ENCODE data around the gene SMIM22. TPM values are rescaled to one million over a fixed set of nuclear protein-coding genes. Genes with fewer than 3 reads are reported as not detected.

Gene SMIM22
- total RNA-seq, 3 donors from 2014 or later: 49.0 to 58.7 TPM; not detected in 1

DNA sequence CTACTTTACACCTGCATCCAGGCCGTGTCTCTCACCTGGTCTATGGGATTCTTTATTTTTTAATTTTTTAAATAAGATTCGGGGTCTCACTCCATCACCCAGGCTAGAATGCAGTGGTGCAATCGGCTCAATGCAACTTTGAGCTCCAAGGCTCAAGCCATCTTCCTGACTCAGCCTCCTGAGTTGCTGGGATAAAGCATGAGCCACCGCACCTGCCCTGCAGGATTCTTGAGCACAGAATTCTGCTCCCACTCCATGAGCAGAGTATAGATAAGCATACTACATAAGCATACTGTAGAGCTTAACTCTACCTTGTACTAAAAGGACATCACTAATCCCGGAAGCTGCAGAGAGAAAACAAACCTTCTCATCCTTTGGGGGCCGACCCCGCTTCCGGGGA is 36.4 kb downstream of the SMIM22 start:
- intact Hi-C loops (cut with DNase I; ENCODE audit: low total_unique reads): no loop called here
- no peaks in the 10 kb centered on the region for H3K27me3 ChIP-seq
- no peak for DNase-seq (ENCODE audit: low spot score in 2 of 2)
- H3K4me1 ChIP-seq: no peaks in the 10 kb centered on the region
- no peak overlapping the region for H3K27ac ChIP-seq
- no peak overlapping the region for H3K4me3 ChIP-seq
- H3K9me3 ChIP-seq: no peaks in the 10 kb centered on the region
- TF ChIP-seq POLR2AphosphoS5 (IDR thresholded peaks at IDR 0.05): no peak
- H3K36me3 ChIP-seq: peaks cover 9% of the 10 kb centered on the region

DNA sequence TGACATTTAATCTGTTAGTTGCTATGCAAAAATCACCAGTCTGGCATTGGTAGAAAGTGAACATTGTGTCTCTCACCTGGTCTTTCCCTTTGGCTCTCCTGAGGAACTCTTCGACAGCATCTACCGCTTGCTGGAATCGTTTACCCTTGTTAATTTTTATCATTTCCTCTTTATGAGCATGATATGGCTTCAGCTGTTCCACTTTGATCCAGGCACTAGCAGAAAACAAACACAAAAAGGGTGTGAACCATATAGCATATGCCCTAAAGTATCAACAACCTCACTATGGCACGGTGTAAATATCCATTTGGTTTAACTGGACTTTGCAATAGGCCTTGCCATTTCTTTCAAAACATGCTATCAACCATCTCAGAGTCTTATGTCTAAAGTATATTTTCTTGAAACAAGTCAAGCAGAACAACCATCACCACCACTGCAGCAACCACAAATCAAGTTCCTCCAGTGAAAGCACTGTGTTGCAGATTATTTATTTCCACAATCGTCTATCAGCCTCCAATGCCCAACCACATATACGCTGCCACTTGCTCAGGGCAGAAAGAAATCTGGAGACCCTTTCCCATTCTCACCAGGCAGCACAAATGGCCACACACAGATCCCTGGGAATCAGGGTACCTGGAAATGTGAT is 37.7 kb downstream of the SMIM22 start:
- no peaks in the 10 kb centered on the region for H3K4me1 ChIP-seq
- H3K27ac ChIP-seq: no peak overlapping the region
- DNase-seq (ENCODE audit: low spot score in 2 of 2): no peak
- H3K9me3 ChIP-seq: no peaks in the 10 kb centered on the region
- no peak overlapping the region for H3K4me3 ChIP-seq
- intact Hi-C loops (cut with DNase I; ENCODE audit: low total_unique reads): no loop called here
- peaks cover 9% of the 10 kb centered on the region for H3K36me3 ChIP-seq
- no peaks in the 10 kb centered on the region for H3K27me3 ChIP-seq
- TF ChIP-seq, protein P1, sequence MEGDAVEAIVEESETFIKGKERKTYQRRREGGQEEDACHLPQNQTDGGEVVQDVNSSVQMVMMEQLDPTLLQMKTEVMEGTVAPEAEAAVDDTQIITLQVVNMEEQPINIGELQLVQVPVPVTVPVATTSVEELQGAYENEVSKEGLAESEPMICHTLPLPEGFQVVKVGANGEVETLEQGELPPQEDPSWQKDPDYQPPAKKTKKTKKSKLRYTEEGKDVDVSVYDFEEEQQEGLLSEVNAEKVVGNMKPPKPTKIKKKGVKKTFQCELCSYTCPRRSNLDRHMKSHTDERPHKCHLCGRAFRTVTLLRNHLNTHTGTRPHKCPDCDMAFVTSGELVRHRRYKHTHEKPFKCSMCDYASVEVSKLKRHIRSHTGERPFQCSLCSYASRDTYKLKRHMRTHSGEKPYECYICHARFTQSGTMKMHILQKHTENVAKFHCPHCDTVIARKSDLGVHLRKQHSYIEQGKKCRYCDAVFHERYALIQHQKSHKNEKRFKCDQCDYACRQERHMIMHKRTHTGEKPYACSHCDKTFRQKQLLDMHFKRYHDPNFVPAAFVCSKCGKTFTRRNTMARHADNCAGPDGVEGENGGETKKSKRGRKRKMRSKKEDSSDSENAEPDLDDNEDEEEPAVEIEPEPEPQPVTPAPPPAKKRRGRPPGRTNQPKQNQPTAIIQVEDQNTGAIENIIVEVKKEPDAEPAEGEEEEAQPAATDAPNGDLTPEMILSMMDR (IDR thresholded peaks at IDR 0.05): no peak
- TF ChIP-seq POLR2AphosphoS5 (IDR thresholded peaks at IDR 0.05): no peak
- TF ChIP-seq POLR2A (IDR thresholded peaks at IDR 0.05): no peak

- Histone ChIP-seq H3K4me3 (no peak overlapping the region), H3K27me3 (no peaks in the 10 kb centered on the region), H3K36me3 (peaks cover 9% of the 10 kb centered on the region), H3K9me3 (no peaks in the 10 kb centered on the region), H3K27ac (no peak overlapping the region), H3K4me1 (no peaks in the 10 kb centered on the region)
- DNase-seq (ENCODE audit: low spot score in 2 of 2): no peak
- TF ChIP-seq, protein P1 (IDR thresholded peaks at IDR 0.05): no peak
- TF ChIP-seq POLR2AphosphoS5 (IDR thresholded peaks at IDR 0.05): no peak
- TF ChIP-seq POLR2A (IDR thresholded peaks at IDR 0.05): no peak
- intact Hi-C loops (cut with DNase I; ENCODE audit: low total_unique reads): no loop called here
These were observed 38.4 kb downstream of the SMIM22 start for GRCh38 chr16:4833584-4833983.

DNA sequence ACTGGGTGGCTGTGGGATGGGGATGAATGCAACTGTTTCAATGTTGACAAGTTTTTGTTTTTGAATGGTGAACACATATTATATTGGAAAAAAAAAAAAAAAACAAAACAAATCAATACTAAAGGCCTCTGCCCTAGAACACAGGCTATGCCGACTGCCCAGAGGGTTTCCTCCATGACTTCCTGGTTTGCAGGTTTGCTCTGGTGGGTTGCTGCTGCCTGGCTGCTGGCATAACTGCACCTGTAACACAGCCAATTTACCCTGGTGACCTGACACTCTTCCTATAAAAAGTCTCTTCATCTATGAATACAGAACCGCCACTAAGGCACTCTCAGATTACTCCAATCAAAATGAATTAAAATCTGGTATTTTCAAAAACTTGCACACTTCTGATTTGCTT is 41.6 kb downstream of the SMIM22 start:
- no peak overlapping the region for H3K4me3 ChIP-seq
- H3K36me3 ChIP-seq: peaks cover 4% of the 10 kb centered on the region
- intact Hi-C loops (cut with DNase I; ENCODE audit: low total_unique reads): no loop called here
- no peaks in the 10 kb centered on the region for H3K27me3 ChIP-seq
- H3K4me1 ChIP-seq: no peaks in the 10 kb centered on the region
- no peak overlapping the region for H3K27ac ChIP-seq
- H3K9me3 ChIP-seq: no peaks in the 10 kb centered on the region
- DNase-seq (ENCODE audit: low spot score in 2 of 2): no peak
- TF ChIP-seq POLR2AphosphoS5 (IDR thresholded peaks at IDR 0.05) (no peak), POLR2A (IDR thresholded peaks at IDR 0.05) (no peak)
- TF ChIP-seq, protein P1 (IDR thresholded peaks at IDR 0.05): no peak

DNA sequence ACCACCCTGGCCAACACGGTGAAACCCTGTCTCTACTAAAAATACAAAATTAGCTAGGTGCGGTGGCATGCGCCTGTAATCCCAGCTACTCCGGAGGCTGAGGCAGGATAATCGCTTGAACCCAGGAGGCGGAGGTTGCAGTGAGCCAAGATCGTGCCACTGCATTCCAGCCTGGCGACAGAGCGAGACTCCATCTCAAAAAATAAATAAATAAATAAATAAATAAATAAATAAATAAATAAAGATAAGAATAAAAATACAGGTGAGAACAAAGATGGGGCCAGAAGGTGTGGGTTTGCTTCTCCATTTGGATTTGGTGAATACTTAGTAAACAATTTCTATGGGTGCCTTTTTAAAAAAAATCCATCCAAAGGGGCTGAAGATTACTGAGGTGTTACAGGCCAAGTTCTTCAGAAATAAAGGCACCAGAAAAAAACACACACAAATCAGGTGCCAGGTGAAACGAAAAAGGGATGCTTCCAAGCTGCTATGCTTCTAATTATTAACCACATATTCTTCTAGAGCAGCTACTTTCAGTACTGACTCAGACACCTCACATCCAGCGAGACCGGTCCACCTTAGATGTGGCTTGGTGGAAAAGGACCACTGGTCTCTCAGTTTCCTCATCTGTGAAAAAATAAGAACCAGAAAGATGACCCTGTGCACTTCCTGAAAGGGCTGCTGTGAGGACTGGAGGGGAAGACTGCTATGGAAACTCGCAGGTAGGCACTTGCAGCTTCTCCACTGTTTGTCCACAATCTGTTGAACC is 42.7 kb downstream of the SMIM22 start:
- DNase-seq (ENCODE audit: low spot score in 2 of 2): no peak
- Histone ChIP-seq H3K9me3 (no peaks in the 10 kb centered on the region), H3K27ac (no peak overlapping the region), H3K4me3 (no peak overlapping the region), H3K4me1 (no peaks in the 10 kb centered on the region), H3K36me3 (peaks cover 4% of the 10 kb centered on the region), H3K27me3 (no peaks in the 10 kb centered on the region)
- intact Hi-C loops (cut with DNase I; ENCODE audit: low total_unique reads): no loop called here
- TF ChIP-seq, protein P1 (IDR thresholded peaks at IDR 0.05): no peak
- TF ChIP-seq POLR2AphosphoS5 (IDR thresholded peaks at IDR 0.05): no peak
